ENCODE results near the gene CA5A. TPM values are rescaled to one million over a fixed set of nuclear protein-coding genes. Genes with fewer than 3 reads are reported as not detected.

The CA5A gene
- total RNA-seq, 4 donors from 2014 or later: not detected

- no peak for DNase-seq
- intact Hi-C loops (cut with DNase I; ENCODE audit: low total_unique reads): no loop called here
- Histone ChIP-seq H3K4me1 (peaks cover 1 to 5% (median 2%) of the 10 kb centered on the region in 4 donors), H3K4me3 (no peak overlapping the region), H3K27me3 (no peaks in the 10 kb centered on the region), H3K9me3 (peaks cover 11 to 16% of the 10 kb centered on the region in 2 donors), H3K36me3 (peaks cover 0 to 10% (median 0%) of the 10 kb centered on the region in 4 donors), H3K27ac (no peak overlapping the region)
- in situ Hi-C loops (cut with MboI; ENCODE audit: low pct_ligation_motif_present in 1 of 4, low pct_unique_long_range_greater_than_20kb in 1 of 4, low sequenced_read_pairs in 3 of 4): no loop called here
- TF ChIP-seq EP300 (IDR thresholded peaks at IDR 0.05; ENCODE audit: low read depth): no peak
- no peak for TF ChIP-seq CTCF (IDR thresholded peaks at IDR 0.05)
- TF ChIP-seq POLR2AphosphoS5 (IDR thresholded peaks at IDR 0.05): no peak
- no peak for TF ChIP-seq POLR2A (IDR thresholded peaks at IDR 0.05)
- 100% methylated on average over 2 of the region's 2 CpGs; no CpG with 5 or more reads in 1 of the 2 donors for WGBS, 2 donors (ENCODE audit: low coverage in 1 of 2)
Measured at GRCh38 chr16:87971933-87972332, 35.6 kb upstream of the CA5A start.

- Histone ChIP-seq H3K4me3 (no peak overlapping the region), H3K9me3 (peaks cover 11 to 16% of the 10 kb centered on the region in 2 donors), H3K4me1 (peaks cover 8 to 19% (median 15%) of the 10 kb centered on the region in 4 donors), H3K27me3 (no peaks in the 10 kb centered on the region), H3K36me3 (peaks cover 0 to 10% (median 0%) of the 10 kb centered on the region in 4 donors), H3K27ac (no peak overlapping the region)
- in situ Hi-C loops (cut with MboI; ENCODE audit: low pct_ligation_motif_present in 1 of 4, low pct_unique_long_range_greater_than_20kb in 1 of 4, low sequenced_read_pairs in 3 of 4) (no loop called here), intact Hi-C loops (cut with DNase I; ENCODE audit: low total_unique reads) (no loop called here)
- no peak for TF ChIP-seq POLR2A (IDR thresholded peaks at IDR 0.05)
- TF ChIP-seq CTCF (IDR thresholded peaks at IDR 0.05): no peak
- TF ChIP-seq POLR2AphosphoS5 (IDR thresholded peaks at IDR 0.05): no peak
- no peak for TF ChIP-seq EP300 (IDR thresholded peaks at IDR 0.05; ENCODE audit: low read depth)
- DNase-seq: no peak
- 51 to 71% methylated on average over 3 of the region's 3 CpGs for WGBS, 2 donors (ENCODE audit: low coverage in 1 of 2)
Measured at GRCh38 chr16:87970186-87970585, 33.9 kb upstream of the CA5A start.

GRCh38 chr16:87968541-87968940 lies 32.2 kb upstream of the CA5A start:
- in situ Hi-C loops (cut with MboI; ENCODE audit: low pct_ligation_motif_present in 1 of 4, low pct_unique_long_range_greater_than_20kb in 1 of 4, low sequenced_read_pairs in 3 of 4) (no loop called here), intact Hi-C loops (cut with DNase I; ENCODE audit: low total_unique reads) (no loop called here)
- Histone ChIP-seq H3K4me1 (peaks cover 8 to 19% (median 15%) of the 10 kb centered on the region in 4 donors), H3K4me3 (no peak overlapping the region), H3K36me3 (peaks cover 0 to 10% (median 0%) of the 10 kb centered on the region in 4 donors), H3K9me3 (peaks cover 11 to 16% of the 10 kb centered on the region in 2 donors), H3K27ac (no peak overlapping the region), H3K27me3 (no peaks in the 10 kb centered on the region)
- 84 to 89% methylated on average over 5 to 7 of the region's 7 CpGs for WGBS, 2 donors (ENCODE audit: low coverage in 1 of 2)
- TF ChIP-seq CTCF (IDR thresholded peaks at IDR 0.05) (no peak), POLR2AphosphoS5 (IDR thresholded peaks at IDR 0.05) (no peak), EP300 (IDR thresholded peaks at IDR 0.05; ENCODE audit: low read depth) (no peak), POLR2A (IDR thresholded peaks at IDR 0.05) (no peak)
- no peak for DNase-seq

- Histone ChIP-seq H3K36me3 (peaks cover 0 to 3% (median 0%) of the 10 kb centered on the region in 4 donors), H3K27ac (peak overlapping the region; percentile 62 to 83 (median 72)), H3K4me1 (peaks cover 8 to 19% (median 15%) of the 10 kb centered on the region in 4 donors), H3K27me3 (no peaks in the 10 kb centered on the region), H3K4me3 (peak overlapping the region in 1 of 4 donors; percentile 21), H3K9me3 (peaks cover 5 to 8% of the 10 kb centered on the region in 2 donors)
- peak; percentile 45 for DNase-seq
- intact Hi-C loops (cut with DNase I; ENCODE audit: low total_unique reads) (no loop called here), in situ Hi-C loops (cut with MboI; ENCODE audit: low pct_ligation_motif_present in 1 of 4, low pct_unique_long_range_greater_than_20kb in 1 of 4, low sequenced_read_pairs in 3 of 4) (no loop called here)
- TF ChIP-seq CTCF (IDR thresholded peaks at IDR 0.05) (no peak), EP300 (IDR thresholded peaks at IDR 0.05; ENCODE audit: low read depth) (no peak)
- WGBS, 2 donors (ENCODE audit: low coverage in 1 of 2): 6 to 36% methylated on average over 3 to 14 of the region's 14 CpGs
Measured at GRCh38 chr16:87966685-87967185, 30.4 kb upstream of the CA5A start.

All from transverse colon (tissue), 4 donors.